ENCODE data around the gene PARN.
"Not testable (repeated sequence)": the region's sequence is repeated elsewhere in the genome, so short reads cannot be mapped to it uniquely, and the experiment has no call there.

PARN gene

GRCh38 chr16:14576069-14576468 lies 54.0 kb downstream of the PARN start:
- Histone ChIP-seq H3K27ac (no peak overlapping the region), H3K27me3 (no peaks in the 10 kb centered on the region), H3K4me1 (ENCODE audit: control insufficient read depth in 1 of 2, insufficient read depth in 1 of 2, low read depth in 1 of 2, low read length in 1 of 2) (no peaks in the 10 kb centered on the region), H3K9me3 (no peaks in the 10 kb centered on the region), H3K36me3 (peaks cover 73% of the 10 kb centered on the region), H3K4me3 (ENCODE audit: low read depth in 1 of 2, low read length in 1 of 2) (no peak overlapping the region)
- TF ChIP-seq CTCF (IDR thresholded peaks at IDR 0.05), result no peak

GRCh38 chr16:14574698-14575415 lies 55.2 kb downstream of the PARN start:
- not testable (repeated sequence) for H3K27me3 ChIP-seq; H3K27ac ChIP-seq; H3K4me1 ChIP-seq (ENCODE audit: control insufficient read depth in 1 of 2, insufficient read depth in 1 of 2, low read depth in 1 of 2, low read length in 1 of 2); H3K9me3 ChIP-seq; H3K4me3 ChIP-seq (ENCODE audit: low read depth in 1 of 2, low read length in 1 of 2)
- H3K36me3 ChIP-seq, result peaks cover 60% of the 10 kb centered on the region

GRCh38 chr16:14572535-14572934 lies 57.5 kb downstream of the PARN start:
- H3K36me3 ChIP-seq, result peaks cover 42% of the 10 kb centered on the region
- no peak overlapping the region for H3K27ac ChIP-seq
- H3K27me3 ChIP-seq, result no peaks in the 10 kb centered on the region
- no peak overlapping the region for H3K4me3 ChIP-seq (ENCODE audit: low read depth in 1 of 2, low read length in 1 of 2)
- no peaks in the 10 kb centered on the region for H3K9me3 ChIP-seq
- H3K4me1 ChIP-seq (ENCODE audit: control insufficient read depth in 1 of 2, insufficient read depth in 1 of 2, low read depth in 1 of 2, low read length in 1 of 2), result no peaks in the 10 kb centered on the region
- TF ChIP-seq CTCF (IDR thresholded peaks at IDR 0.05), result no peak

GRCh38 chr16:14569213-14569612 lies 60.8 kb downstream of the PARN start:
- Histone ChIP-seq H3K4me3 (ENCODE audit: low read depth in 1 of 2, low read length in 1 of 2) (no peak overlapping the region), H3K27me3 (no peaks in the 10 kb centered on the region), H3K36me3 (peaks cover 12% of the 10 kb centered on the region), H3K4me1 (ENCODE audit: control insufficient read depth in 1 of 2, insufficient read depth in 1 of 2, low read depth in 1 of 2, low read length in 1 of 2) (no peaks in the 10 kb centered on the region), H3K27ac (no peak overlapping the region), H3K9me3 (no peaks in the 10 kb centered on the region)
- TF ChIP-seq CTCF (IDR thresholded peaks at IDR 0.05), result no peak

GRCh38 chr16:14566599-14566998 lies 63.5 kb downstream of the PARN start:
- Histone ChIP-seq H3K27ac (no peak overlapping the region), H3K27me3 (no peaks in the 10 kb centered on the region)
- no peak for TF ChIP-seq CTCF (IDR thresholded peaks at IDR 0.05)

GRCh38 chr16:14565688-14566025 lies 64.4 kb downstream of the PARN start:
- H3K27me3 ChIP-seq, result no peaks in the 10 kb centered on the region
- no peak for TF ChIP-seq CTCF (IDR thresholded peaks at IDR 0.05)
- no peak overlapping the region for H3K27ac ChIP-seq
- H3K4me3 ChIP-seq (ENCODE audit: low read depth in 1 of 2, low read length in 1 of 2), result no peak overlapping the region
- H3K9me3 ChIP-seq, result no peaks in the 10 kb centered on the region
- no peaks in the 10 kb centered on the region for H3K4me1 ChIP-seq (ENCODE audit: control insufficient read depth in 1 of 2, insufficient read depth in 1 of 2, low read depth in 1 of 2, low read length in 1 of 2)
- H3K36me3 ChIP-seq, result peaks cover 4% of the 10 kb centered on the region

More at GRCh38 chr16:14566599-14566998, 63.5 kb downstream of the PARN start:
- H3K4me3 ChIP-seq (ENCODE audit: low read depth in 1 of 2, low read length in 1 of 2), result no peak overlapping the region
- H3K4me1 ChIP-seq (ENCODE audit: control insufficient read depth in 1 of 2, insufficient read depth in 1 of 2, low read depth in 1 of 2, low read length in 1 of 2), result no peaks in the 10 kb centered on the region
- no peaks in the 10 kb centered on the region for H3K9me3 ChIP-seq
- peaks cover 4% of the 10 kb centered on the region for H3K36me3 ChIP-seq
